GM21786 (cell line): ENCODE results near the gene TOM1L2.
"Not testable (repeated sequence)": the region's sequence is repeated elsewhere in the genome, so short reads cannot be mapped to it uniquely, and the experiment has no call there.

Experiments used
- ATAC-seq: cut with Tn5 transposase; IDR thresholded peaks from one replicate; pipeline ENCODE4 v1.9.1; 2021; ENCODE audit not compliant: unreplicated experiment

TOM1L2 gene

DNA sequence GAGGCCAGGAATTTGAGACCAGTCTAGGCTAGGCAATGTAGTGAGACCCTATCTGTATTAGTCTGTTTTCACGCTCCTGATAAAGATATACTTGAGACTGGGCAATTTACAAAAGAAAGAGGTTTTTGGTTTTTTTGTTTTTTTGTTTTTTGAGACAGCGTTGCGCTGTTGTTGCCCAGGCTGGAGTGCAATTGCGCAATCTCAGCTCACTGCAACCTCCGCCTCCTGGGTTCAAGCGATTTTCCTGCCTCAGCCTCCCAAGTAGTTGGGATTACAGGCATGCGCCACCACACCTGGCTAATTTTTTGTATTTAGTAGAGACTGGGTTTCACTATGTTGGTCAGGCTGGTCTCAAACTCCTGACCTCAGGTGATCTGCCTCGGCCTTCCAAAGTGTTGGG, 23.7 kb upstream of the TOM1L2 start:
- ATAC-seq = not testable (repeated sequence)

DNA sequence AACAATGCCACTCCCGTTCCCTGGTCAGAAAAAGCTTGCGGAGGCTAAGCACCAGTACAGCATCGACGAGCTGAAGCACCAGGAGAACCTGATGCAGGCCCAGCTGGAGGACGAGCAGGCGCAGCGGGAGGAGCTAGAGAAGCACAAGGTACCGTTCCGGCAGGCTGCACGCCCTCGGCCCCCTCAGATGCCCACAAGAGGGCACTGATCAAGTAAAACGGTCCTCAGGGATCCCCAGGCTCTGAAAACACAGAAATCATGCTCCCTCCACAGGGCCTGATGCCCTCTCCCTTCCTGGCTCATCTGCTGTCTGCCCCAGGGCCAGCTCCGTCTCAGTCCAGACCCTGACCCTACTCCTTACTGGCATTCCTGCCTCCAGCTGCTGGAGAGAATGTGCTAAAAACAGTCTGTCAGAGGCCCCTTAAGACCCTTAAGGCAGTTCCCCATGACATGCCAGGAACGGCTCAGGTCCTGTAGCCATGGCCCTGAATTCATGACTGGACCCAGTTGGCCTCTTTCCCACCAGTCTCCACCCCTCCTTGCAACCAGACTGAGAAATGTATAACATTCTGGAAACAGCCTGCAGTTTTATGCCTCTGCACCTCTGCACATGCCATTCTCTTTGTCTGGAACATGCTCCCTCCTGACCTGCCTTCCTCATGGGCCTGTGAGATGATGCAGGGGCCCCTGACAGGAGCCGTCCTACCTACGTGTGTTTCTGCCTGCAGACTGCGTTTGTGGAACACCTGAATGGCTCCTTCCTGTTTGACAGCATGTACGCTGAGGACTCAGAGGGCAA, 22.3 kb upstream of the TOM1L2 start:
- ATAC-seq = no peak

DNA sequence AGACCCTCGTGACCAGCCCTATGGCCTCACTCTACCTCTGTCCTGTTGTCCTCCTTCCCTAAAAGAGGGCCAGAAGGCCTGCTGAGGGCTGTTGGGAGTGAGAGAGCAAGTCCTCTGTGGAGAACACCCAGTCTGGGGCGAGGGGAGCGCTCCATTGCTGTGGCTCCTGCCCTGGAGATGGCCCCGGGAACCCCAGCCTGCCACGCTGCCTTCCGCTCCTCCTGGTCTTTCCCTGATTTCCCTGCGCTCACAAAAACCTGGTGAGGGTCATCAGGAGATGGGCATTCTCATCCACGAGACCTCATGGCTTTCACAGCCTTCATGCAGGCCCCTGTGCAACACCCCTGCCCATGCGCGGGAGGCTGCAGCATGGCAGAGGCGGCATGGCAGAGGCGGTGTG, 21.7 kb upstream of the TOM1L2 start:
- ATAC-seq = no peak

DNA sequence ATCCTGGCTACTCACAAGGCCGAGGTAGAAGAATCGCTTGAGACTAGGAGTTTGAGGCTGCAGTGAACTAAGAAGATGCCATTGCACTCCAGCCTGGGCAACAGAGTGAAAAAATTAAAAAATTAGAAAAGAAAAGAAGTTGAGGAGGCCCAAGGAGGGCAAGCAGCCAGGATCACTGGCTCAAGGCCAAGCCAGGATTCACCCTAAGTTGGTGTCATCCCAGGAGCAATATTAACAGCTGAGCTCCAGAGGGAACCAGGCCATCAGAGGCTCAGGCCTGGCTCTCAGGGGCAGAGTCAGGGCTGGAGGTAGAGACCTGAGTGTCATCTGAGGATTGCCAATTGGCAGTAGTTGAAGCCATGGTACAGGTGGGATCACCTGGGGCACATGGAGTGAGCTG, 21.2 kb upstream of the TOM1L2 start:
- no peak for ATAC-seq

DNA sequence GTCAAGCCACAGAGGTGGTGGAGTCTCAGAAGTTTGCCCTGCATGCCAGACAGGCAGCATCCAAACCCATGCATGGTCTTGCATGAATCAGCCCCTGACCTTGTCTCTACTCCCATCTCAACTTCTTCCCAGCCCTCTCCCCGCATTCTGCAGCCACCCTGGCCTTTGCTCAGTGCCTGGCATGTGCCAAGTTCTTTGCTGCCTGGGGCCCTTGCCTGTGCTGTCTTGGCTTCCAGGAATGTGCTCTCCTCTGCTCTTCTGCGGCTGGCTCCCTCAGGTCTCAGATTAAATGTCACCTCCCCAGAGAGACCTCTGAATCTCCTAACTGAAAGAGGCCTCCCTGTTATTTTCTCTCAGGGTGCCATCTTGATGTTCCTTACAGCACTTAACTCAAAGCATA, 18.1 kb upstream of the TOM1L2 start:
- no peak for ATAC-seq

DNA sequence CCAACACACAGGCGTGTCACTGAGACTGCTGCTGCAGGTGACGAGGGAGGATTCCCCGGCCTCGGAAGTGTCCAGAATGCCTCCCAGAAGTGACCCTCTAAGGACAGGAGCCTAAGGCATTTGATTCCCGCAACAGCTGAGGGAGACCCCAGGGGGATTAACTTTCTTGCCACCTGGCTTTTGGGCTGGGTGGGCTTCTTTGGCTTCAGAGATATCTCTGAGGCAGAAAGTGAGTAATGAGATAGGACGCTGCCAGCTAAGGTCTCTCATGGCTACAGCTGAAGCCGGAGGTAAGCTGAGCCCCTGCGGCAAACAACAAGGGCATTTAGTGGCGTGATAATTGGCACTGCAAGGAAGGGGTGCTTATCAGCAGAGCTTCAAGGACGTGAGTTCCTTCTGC, 17.4 kb upstream of the TOM1L2 start:
- ATAC-seq = no peak

DNA sequence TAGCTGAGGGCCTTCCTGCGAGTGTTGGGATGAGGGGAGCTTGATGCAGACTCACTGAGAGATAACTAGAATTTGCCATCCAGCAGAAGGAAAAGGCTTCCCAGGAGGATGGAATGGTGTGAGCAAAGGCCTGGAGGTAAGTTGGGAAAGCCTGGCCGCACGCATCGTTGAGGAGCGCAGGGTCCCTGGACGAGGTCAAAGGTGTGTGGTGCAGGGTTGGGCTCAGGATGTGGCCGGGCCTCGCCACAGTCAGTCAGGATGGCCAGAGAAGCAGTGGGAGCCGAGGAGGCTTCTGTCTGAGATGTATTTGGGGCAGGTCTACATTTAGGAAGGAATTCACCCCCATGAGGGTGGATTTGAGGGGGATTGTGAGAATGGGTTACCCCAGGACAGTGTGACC, 16.9 kb upstream of the TOM1L2 start:
- no peak for ATAC-seq

DNA sequence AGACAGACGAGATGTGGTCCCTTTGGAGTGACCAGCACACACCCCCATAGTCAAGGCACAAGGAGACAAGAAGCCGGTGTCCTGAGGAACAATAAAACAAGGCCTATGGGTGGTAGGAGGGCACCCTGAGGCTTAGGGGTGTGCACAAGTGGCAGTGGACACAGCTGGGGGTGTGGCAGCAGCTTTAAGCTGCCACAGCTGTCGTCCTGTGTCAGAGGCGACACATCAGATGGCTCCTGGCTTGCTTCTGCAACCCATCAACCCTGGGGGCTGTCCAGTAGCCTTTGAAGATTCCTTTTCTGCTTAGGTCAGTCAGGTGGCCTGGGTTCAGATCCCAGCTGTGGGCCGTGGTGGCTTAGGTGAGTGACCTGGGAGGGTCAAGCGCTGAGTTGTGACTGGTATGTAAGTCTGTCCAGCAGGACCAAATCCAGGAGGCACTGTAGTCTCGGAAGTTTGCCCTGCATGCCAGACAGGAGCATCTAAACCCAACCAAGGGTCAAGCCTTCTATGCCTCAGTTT, 16.3 kb upstream of the TOM1L2 start:
- ATAC-seq = no peak

DNA sequence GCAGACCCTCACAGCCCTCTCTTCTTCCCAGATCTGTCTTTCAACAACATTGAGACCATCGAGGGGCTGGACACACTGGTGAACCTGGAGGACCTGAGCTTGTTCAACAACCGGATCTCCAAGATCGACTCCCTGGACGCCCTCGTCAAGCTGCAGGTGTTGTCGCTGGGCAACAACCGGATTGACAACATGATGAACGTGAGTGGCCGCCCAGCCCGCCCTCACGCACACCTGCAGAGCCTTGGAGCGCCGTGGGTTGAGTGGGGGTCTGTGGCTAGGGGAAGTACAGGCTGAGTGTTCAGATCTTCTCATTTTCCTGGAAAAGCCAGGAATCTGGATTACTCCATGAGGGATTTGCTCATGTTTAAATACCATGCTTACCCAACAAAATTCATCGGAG, 15.7 kb upstream of the TOM1L2 start:
- ATAC-seq = no peak

DNA sequence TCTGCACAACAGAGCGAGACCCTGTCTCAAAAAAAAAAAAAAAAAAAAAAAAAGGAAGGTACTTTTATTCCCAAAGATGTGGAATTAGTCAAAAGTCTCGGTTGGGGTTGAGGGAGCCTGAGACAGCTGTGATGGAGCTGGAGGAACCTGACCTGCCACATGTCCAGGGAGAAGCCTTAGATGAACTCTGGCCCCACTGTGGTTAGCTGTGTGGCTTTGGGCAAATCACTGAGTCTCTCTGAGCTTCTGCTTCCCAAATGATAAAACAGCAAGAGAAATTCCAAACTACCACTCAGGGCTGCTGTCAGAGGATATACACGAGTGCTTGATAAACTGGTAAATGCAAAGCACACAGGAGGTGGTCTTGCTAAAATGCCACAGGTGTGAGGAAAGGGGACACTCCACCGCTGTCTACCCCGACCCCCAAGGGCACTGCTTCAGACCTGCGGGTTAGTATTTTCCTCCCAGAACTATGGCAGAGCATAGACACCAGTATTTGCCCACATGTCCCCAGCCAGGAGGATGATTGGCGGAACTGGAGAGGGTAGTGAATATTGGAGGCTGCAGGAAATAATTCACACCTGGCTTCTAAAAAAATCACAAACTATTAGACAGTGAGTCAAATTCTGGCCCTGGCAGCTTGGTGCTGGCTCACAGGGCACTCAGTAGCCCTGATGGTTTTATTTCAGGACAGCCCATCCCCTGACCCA, 15.1 kb upstream of the TOM1L2 start:
- no peak for ATAC-seq

DNA sequence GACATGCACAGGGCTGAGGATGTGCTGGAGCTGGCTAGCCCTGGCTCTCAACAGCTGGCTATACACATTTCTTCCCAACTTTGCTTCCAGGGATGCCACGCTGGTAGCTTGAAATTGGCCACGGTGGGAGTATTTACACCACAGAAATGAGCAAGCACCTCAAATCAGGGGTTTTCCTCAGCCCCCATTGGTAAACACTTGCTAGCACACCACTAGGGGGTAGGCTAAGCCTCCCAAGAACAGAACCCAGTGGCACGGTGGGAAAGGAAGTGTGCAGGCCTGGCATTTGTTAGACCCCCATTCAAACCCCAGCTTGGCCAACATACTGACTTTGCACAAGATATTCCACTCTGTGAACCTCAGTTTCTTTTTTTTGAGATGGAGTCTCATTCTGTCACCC, 13.4 kb upstream of the TOM1L2 start:
- no peak for ATAC-seq

DNA sequence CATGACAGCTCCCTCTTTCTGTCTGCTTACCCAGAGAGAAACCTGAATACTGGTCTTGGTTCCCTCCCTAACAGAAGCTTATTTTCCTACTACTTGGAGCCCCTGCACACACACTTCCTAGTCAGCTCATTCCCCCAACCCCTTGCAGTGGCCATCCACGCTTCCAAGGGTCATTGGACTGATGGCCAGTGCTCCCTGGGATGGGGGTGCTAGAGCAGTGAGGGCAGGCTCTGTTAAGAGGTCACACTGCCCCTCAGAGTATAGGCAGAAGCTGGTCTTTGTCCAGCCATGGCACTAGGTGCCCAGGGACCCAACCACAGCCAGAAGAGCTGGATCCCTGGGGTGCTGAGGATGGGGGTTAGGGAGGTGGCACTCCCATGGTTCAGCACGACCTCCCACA, 13.0 kb upstream of the TOM1L2 start:
- no peak for ATAC-seq

DNA sequence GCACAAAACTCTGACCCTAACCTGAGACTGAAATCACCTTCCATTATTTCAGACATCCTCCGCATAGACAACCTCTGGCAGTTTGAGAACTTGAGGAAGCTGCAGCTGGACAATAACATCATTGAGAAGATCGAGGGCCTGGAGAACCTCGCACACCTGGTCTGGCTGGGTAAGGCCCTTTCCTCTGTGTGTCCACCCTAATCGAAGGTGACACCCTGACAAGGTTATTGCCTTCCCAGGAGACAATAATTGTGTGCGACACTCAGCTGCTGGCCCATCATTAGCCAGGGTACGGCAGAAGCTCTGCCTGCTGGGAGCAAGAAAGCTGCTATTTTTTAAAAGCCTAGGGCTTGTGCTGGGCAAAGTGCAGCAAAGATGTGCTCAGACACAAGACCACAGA, 11.6 kb upstream of the TOM1L2 start:
- no peak for ATAC-seq

DNA sequence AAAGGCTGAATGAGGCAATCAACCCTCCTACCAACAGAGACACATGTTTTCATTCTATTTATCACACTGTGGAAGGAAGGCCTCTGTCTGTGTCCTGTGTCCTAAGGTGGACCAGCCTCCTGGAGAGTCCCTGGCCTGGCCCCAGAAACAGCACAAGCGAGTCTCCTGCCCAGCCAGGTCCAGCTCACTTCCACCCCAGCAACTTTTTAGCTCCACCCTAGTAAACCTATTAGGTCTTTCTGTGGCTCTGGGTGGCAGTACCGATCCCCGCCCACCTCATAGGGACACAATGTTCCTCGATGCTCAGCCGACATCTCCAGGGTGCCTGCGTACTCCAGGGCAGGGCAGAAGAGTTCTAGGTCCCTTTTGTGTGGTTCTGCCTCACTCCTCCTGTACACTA, 11.2 kb upstream of the TOM1L2 start:
- no peak for ATAC-seq

DNA sequence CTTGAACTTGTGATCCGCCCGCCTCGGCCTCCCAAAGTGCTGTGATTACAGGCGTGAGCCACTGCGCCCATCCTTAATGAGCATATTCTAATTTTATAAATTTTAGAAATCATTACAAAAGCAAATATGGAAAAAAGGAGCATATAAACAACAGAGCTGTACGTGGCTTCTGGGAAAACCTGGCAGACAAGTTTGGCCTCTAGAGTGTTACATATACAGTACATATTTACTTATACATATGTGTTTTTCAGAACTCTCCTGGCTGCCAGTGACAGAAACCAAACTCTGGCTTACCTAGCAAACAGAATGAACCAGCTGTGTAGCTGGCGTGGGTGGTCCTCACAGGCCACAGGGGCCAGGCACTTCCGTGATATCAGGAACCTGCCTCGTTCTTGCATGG, 10.6 kb upstream of the TOM1L2 start:
- ATAC-seq = no peak

DNA sequence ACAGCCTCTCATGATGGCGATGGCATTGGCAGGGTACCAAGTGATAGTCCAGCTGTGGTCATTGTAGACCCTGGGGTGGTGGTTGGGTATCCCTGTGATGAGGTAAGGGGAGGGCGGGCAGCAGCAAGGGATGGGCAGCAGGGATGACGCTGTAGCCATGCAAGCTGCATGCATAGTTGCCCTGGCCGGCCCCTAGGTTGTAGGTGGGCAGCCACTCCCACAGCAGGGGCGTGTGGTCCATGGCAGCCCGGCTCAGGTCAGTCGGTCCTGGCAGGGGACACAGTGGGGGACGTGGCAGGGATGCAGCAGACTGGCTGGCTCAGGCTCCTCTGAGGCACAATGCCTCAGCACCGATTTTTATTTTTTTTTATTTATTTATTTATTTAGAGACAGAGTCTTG, 9.1 kb upstream of the TOM1L2 start:
- ATAC-seq = no peak

DNA sequence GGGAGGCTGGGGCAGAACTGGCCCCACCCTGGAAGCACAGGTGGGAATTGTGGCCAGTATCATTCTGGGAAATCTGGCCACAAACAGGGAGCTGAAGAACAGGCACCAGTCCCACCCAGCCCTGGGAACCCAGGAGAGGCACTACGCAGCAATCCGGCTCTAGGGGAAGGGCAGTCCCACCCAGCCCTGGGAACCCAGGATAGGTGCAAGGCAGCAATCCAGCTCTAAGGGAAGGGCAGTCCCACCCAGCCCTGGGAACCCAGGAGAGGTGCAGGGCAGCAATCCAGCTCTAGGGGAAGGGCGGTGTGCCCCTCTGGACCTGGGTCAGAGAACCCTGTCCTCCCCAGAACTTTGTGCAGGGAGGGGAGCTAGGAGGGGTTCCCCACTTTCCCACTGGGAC, 7.6 kb upstream of the TOM1L2 start:
- no peak for ATAC-seq

DNA sequence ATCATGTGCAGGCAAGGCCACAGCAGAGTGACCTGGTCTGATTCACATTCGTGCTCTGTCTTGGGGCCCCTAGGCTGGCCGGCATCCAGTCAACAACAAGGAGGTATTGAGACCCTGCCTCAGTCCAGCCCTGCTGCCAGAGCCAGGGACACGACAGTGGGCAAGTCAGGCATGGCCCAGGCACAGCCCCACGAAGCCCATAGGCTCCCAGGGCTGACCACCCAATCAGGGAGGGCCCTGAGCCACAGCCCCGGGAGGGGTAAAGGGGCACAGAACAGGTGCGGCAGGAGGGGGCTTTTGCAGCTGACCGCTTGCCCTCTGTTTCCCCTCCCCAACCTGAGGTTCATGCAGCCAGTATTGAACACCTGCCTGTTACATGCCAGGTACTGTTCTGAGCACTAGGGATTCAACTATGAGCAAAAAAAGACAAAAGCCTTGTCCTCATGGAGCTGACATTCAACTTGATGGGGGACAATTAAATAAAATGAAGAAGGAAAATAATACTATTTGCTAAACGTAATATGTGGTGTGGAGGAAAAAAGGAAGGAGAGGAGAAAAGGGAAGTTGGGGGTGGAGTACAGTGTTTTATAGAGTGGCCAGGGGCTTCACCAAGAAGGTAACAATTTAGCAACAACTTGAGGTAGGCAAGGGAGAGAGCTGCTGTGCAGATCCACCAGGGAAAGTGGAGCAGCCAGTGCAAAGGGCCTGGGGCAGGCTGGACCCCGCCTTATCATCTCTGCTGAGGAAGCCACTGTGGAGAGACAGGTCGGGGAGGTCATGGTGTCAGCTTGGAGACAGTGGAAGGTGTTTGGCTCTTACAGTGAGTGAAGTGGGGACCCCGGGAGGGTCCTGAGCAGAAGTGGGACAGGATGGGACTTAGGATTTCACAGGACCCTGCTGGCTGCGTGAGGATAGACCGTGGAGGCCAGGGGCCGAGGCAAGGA, 6.6 kb upstream of the TOM1L2 start:
- ATAC-seq = no peak

DNA sequence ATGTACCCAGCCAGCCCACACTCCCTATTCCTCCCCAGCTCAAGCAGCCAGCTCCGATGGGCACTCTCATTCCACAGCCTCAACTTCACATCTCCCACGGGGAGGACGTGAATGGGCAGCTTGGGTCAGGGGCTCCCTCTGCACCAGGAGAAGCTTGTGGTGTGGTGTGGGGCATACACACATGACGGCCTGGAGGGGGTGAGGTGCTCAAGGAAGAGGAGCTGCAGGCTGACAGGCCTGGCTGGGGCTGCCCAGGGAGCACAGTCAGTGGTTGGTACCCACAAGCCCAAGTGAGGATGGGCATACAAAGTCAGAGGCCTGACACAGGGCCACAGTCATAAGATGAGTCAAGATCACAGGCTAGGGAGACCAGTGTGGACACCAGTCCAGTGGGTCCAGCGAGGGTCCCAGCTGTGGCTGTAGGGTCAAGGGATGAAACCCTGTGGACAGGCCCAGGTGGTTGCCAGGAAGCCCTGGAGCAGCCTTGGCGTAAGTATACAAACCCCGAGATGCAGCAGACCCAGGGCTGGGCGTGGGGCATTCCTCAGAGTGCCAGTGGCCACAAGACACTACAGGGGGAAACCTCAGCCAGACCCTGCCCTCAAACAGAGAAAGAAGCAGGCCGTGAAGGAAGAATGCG, 4.9 kb upstream of the TOM1L2 start:
- no peak for ATAC-seq

DNA sequence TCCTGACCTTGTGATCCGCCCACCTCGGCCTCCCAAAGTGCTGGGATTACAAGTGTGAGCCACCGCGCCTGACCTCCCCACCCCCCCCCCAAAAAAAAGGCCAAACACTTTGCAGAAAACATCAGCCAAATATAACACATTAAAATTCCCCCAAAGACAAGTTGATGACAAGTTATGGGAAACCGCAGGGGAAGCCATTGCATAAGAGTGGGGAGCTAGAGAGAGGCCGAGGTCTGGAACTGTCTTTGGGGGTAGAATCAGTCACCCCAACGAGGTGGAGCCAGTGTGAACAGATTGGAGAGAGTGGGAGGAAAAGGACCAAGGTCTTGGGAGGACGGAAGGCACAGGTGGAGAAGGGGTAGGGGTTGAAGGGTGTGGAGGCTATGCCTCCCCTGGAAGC, 3.2 kb upstream of the TOM1L2 start:
- ATAC-seq = no peak

DNA sequence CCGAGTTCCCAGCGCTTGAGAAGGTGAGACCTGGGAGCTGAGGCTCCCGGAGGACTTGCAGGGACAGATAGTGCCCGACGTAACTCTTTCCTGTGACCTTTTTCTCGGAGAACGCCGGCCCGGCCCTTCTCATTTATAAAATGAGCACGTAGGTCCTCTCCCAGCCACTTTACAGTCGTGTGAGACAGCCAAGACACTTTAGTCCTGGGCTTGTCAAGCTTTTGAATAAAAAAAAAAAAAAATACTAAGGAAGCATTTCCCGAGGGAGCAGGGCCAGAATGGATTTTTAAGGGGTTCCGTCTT, 703 bp upstream of the TOM1L2 start:
- ATAC-seq = no peak
